GM19397 (cell line): ENCODE data around the gene CBFA2T2.
"Not testable (repeated sequence)": the region's sequence is repeated elsewhere in the genome, so short reads cannot be mapped to it uniquely, and the experiment has no call there.

Experiments
- ATAC-seq: cut with Tn5 transposase; IDR thresholded peaks from one replicate; pipeline ENCODE4 v1.9.1; 2021; ENCODE audit warnings: mild to moderate bottlenecking, moderate library complexity; ENCODE audit not compliant: unreplicated experiment

Gene CBFA2T2

DNA sequence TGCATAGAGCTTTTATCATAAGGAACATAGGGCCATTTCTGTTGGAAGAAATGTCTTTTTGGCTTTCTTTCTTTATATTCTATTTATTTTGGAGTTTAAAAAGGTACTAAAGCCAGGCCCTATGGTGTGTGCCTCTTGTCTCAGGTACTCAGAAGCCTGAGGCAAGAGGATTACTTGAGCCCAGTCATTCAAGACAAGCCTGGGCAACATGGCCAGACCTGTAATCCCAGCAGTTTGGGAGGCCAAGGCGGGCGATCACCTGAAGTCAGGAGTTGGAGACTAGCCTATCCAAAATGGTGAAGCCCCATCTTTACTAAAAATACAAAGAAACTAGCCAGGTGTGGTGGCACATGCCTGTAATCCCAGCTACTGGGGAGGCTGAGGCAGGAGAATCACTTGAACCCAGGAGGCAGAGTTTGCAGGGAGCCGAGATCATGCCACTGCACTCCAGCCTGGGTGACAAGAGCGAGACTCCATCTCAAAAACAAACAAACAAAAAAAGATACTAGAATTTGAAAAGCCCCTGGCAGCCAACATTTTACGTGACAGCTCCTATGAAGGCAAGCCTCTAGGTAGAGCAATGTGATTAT, 80.0 kb downstream of the CBFA2T2 start:
- ATAC-seq = no peak

DNA sequence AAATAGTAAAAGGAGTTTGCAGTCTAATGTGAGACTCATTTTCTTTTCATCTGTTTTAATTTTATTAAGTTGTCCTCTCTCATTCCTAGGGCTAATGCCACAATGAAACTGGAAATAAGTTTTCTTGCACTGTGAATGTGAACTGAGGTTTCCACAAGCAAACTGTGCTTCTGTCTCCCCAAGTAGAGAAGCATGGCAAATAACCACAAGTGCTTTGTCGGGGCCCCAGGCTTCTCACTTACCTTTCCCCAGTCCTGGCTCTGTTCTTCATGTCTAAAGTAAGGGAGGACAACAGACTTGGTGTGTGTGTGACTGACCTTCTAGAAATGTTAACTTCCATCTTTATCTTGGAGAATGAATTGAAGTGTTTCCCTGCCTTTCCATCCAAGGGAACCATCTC, 80.8 kb downstream of the CBFA2T2 start:
- ATAC-seq = no peak

- ATAC-seq = not testable (repeated sequence)
Measured at GRCh38 chr20:33573268-33573667, 83.4 kb downstream of the CBFA2T2 start.

GRCh38 chr20:33575282-33575681, 85.4 kb downstream of the CBFA2T2 start:
- ATAC-seq = no peak

- ATAC-seq = no peak
Measured at GRCh38 chr20:33576432-33577125, 86.7 kb downstream of the CBFA2T2 start.

- no peak for ATAC-seq
Measured at GRCh38 chr20:33578510-33578909, 88.6 kb downstream of the CBFA2T2 start.

GRCh38 chr20:33583143-33583542, 93.2 kb downstream of the CBFA2T2 start:
- no peak for ATAC-seq

DNA sequence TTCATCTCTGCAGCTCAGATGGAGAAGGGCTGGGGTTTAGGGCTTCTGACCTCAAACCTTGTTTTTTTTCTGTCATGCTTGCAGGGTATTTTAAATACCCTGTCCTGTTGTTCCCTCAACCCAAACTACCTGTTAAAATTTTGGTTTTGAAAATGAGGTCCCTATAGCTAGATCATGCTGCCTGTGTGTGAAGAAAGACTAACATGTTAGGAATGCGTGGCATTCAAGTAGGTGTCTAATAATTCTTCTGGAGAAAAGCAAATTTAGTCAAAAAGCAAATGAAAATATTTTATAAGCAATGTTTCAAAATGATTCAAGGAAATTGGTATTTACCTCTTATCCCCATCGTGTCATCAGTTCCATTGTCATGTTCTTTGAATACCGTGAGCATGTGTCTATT, 95.1 kb downstream of the CBFA2T2 start:
- ATAC-seq = no peak

- no peak for ATAC-seq
Measured at GRCh38 chr20:33585413-33585812, 95.5 kb downstream of the CBFA2T2 start.

GRCh38 chr20:33589059-33589458, 99.2 kb downstream of the CBFA2T2 start:
- no peak for ATAC-seq

DNA sequence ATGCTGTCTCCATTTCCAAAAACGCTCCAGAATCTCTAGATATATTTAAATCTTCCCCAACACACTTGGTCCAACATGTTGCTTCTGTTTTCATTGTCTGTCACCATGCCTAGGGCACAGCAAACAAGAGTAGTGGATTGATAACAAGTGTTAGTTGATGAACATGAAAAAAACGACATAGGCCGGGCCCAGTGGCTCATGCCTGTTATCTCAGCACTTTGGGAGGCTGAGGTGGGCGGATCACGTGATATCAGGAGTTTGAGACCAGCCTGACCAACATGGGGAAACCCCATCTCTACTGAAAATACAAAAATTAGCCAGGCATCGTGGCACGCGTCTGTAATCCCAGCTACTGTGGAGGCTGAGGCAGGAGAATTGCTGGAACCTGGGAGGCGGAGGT, 102.0 kb downstream of the CBFA2T2 start:
- ATAC-seq = not testable (repeated sequence)

DNA sequence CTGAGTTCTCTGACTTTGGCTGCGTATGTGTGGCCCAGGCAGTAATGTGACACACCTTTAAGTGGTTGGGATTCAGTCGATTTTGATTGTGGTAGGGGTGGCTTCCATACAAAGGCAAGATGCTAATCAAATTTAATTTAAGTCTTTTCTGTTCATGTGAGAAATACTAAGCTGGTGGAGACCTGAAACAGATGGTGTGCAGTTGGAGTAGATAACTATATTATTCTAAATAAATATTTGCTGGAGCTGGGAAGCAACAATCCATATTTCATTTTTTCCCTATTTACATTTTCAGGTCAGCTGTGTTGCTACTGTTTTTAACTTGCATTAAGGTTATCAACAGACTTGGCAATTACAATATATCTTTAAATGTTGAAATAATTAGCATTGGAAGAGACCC, 104.8 kb downstream of the CBFA2T2 start:
- ATAC-seq = no peak

GRCh38 chr20:33600414-33600813, 110.5 kb downstream of the CBFA2T2 start:
- no peak for ATAC-seq

DNA sequence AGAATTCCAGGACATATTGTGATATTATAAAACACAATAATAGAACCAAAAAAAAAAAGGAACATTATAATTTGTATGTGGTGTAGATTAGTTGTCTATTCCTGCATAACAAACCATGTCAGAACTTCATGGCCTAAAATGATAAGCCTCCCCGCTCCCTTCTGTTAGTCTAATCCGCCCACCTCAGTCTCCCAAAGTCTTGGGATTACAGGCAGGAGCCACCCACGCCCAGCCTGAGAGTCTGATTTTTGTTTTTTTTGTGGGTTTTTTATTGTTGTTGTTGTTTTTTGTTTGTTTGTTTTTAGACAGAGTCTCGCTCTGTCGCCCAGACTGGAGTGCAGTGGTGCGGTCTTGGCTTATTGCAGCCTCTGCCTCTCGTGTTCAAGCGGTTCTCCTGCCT, 111.1 kb downstream of the CBFA2T2 start:
- no peak for ATAC-seq

- no peak for ATAC-seq
Measured at GRCh38 chr20:33601861-33602260, 112.0 kb downstream of the CBFA2T2 start.

DNA sequence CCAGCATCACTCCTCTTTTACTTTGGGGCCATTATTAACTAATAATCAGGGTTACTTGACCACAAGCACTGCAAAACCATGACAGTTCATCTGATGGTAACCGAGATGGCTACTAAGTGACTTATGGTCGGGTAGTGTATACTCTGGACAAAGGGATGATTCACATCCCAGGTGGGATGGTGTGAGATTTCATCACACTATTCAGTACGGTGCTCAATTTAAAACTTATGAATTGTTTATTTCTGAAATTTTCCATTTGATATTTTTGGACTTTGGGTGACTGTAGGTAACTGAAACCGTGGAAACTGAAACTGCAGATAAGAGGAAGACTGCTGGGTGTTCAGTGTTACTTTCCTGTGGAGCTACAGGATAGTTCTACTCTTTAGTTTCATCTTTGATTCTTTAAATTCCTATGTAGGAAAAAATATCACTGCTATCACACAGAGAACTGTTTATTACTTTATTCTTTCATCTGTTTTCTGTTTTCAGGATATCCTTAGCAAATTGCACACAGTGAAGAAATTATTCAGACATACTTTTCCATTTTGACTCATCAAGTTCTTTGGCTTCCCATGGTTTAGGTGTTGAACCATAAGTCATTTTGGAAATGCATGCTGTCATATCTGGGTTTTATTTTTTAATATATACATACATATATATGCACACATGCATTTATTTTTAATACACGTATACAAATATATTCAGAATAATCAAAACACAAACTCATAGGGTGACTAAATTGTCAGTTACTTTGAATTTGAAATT, 113.1 kb downstream of the CBFA2T2 start:
- ATAC-seq = no peak

DNA sequence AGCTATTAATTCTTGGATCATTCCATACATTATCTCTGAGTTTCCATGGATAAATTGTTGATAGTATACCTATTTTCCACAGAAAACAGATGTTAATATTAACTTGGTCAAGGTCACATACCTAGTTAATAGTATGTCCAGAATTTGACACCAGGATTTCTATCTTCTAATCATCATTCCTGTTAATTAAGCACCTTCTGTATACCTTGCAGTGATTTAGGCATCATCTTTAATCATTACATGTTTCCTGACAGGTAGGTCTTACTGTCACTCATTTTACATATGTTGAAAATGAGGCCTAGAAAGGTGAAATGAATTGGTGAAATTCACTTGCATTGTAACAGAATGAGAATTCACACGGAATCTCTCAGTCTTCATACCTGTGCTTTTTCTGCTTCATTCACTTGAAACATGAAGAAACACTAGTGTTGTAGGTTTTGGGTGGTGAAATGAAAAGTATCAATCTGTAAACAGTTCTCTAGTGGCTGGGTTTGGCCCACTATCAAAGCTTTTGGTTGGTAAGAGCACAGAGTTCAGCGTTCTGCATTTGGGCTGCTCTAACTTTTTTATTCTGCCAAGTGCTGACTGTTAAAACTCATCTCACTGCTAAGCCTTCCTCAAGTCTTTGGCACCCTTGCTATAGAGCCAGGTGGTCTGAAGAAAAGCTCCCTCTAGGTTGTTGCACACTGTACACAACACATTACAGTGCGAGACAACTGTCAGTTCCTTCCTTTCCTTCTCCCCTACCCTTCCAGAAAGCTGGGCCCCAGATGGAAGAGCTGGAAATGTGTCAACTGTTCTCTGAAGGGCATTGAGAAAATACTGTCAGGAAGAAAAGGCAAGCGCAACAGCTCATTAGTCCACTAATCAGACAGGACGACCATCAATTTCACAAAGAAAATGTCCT, 114.4 kb downstream of the CBFA2T2 start:
- ATAC-seq = no peak

DNA sequence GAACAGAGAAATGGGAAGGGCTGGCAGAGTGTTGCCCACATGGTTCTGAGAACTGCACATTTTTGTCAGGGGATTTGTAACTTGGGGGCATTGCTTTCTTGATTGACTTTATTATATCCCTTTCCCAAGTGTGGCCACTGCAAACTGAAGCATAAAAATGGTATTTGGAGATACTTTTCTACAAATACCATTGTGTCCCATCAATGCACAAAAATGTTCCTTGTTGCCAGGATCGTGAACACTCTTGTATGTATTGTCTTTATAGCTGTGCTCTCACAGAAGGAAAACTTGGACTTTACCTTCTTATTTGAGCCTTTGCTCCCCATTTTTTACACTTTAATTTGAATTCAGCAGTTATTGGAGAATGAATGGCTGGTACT, 115.1 kb downstream of the CBFA2T2 start:
- no peak for ATAC-seq

GRCh38 chr20:33606118-33606771, 116.3 kb downstream of the CBFA2T2 start:
- ATAC-seq = peak; percentile 55

DNA sequence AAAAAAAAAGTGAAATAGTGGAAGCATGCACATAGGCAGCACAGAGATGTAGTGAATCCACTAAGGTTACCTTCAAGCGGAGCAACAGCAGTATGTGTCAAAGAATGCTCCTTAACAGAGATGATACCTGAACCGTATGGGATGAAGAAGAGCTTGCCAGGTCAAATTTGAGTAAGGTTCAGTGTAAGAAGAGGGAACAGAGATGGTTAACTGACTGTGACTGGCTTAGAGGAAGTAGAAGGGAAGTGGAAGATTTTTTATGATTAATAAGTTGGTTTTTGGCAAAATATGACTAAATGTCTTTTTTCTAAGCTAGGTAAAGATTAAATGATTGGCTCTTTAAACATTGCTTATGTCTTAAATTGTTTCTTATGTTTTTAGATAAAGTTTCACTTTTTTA, 119.6 kb downstream of the CBFA2T2 start:
- no peak for ATAC-seq

DNA sequence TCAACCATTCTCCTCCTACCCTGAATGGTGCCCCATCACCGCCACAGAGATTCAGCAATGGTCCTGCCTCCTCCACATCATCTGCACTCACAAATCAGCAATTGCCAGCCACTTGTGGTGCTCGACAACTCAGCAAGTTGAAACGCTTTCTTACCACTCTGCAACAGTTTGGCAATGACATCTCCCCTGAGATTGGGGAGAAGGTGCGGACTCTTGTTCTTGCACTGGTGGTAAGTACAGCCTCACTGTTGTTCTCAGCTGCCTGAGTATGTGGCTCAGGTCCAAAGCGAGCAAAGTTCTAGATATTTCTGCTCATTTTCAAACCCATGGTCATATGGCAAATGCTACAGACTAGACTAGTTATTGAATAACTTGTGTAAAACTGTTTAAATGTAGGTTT, 121.2 kb downstream of the CBFA2T2 start:
- ATAC-seq = no peak
